Mucosa of rectum (tissue), 2 donors: ENCODE results near the gene RASGRP1.

Experiments
- H3K27ac ChIP-seq, 2 donors: one replicate each; pipeline ENCODE4 v1.7.0; 2013; ENCODE audit warnings: inconsistent platforms in 2 of 2, low read depth in 2 of 2, low read length in 2 of 2
- H3K27me3 ChIP-seq, 2 donors: one replicate each; pipeline ENCODE4 v1.7.0; 2013; ENCODE audit warnings: low read length in 2 of 2; ENCODE audit not compliant: control insufficient read depth in 2 of 2, insufficient read depth in 2 of 2
- H3K36me3 ChIP-seq, 2 donors: one replicate each; pipeline ENCODE4 v1.7.0; 2013; ENCODE audit warnings: low read length in 2 of 2; ENCODE audit not compliant: control insufficient read depth in 2 of 2, insufficient read depth in 2 of 2
- H3K4me1 ChIP-seq, 2 donors: one replicate each; pipeline ENCODE4 v1.7.0; 2013; ENCODE audit warnings: low read length in 2 of 2, mild to moderate bottlenecking in 1 of 2; ENCODE audit not compliant: control insufficient read depth in 2 of 2, insufficient read depth in 2 of 2
- H3K4me3 ChIP-seq, 2 donors: one replicate each; pipeline ENCODE4 v1.7.0; 2013; ENCODE audit warnings: low read length in 2 of 2
- H3K9ac ChIP-seq, 2 donors: one replicate each; pipeline ENCODE4 v1.7.0; 2013; ENCODE audit warnings: low read length in 2 of 2, low read depth in 1 of 2, mild to moderate bottlenecking in 1 of 2
- H3K9me3 ChIP-seq, 2 donors: one replicate each; pipeline ENCODE4 v1.7.0; 2013; ENCODE audit warnings: low read length in 2 of 2; ENCODE audit not compliant: control insufficient read depth in 2 of 2
- donor health status: healthy.
- donor health status: Normal muscosa, but diverticular disease.

Gene RASGRP1

DNA sequence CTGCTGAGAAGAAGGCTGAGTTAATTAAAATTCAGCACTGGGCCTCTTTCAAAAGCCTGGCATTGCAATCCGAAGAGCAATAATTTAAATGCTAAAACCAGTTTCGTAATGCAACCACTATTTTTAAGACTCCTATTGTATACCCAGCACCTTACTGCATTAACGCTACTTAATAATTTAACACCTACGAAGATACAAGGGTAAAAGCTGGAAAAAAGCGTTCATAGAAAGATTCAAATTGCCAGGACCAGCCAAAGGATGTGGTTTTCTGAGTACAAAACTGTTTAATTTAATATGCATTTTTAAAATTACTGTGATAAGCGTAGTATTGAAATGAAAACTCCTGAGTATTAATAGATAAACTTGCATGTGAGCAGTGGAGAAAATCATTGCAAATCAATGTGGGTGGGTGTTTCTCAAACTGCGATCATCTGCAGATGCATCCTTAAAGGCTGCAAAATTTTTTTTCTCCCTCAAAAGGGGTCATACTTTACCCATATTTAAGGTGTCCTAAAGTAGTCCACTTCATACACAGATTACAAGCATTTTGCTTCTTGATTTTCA lies 12.9 kb upstream of the RASGRP1 start:
- Histone ChIP-seq H3K27me3 (no peaks in the 10 kb centered on the region), H3K4me3 (no peak overlapping the region), H3K27ac (no peak overlapping the region), H3K9me3 (no peaks in the 10 kb centered on the region), H3K4me1 (no peaks in the 10 kb centered on the region), H3K9ac (no peak overlapping the region), H3K36me3 (no peaks in the 10 kb centered on the region)

DNA sequence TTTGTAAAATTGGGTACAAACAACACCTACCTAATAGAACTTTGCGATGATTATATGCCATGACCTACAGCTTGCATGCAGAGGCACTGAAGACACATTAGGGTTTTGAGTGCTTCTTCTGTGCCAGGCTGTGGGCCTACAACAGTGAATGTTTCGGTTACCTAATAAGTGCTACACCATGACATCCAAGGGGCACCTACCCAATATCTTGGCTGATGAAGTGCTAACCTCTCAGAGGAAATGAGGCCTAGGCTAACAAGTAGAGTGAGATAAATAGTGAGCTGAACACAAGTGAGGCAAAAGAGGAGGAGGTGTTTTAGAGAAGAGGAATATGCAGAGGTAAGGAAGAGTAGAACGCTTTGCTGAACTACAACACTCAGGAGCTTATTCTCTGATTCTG lies 12.2 kb upstream of the RASGRP1 start:
- H3K4me1 ChIP-seq = no peaks in the 10 kb centered on the region
- no peaks in the 10 kb centered on the region for H3K27me3 ChIP-seq
- H3K27ac ChIP-seq = no peak overlapping the region
- no peak overlapping the region for H3K4me3 ChIP-seq
- no peak overlapping the region for H3K9ac ChIP-seq
- no peaks in the 10 kb centered on the region for H3K9me3 ChIP-seq
- H3K36me3 ChIP-seq = no peaks in the 10 kb centered on the region

DNA sequence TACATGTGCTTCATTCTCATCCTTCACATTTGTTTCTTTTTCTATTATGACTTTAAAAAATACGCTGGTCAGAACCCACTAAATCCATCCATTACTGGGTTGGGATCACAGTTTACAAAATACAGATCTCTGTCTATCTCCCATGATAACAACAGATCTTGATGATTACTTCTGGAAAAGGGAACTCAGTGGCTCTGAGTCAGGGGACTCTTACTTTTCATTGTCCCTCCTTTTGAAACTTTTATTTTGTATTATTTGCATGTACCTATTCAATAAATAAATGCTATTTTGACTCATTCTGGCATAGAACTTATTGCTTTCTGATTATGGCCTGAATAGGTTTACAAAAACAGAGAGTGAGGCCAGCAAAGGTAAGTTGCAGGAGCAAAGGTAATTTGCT lies 11.6 kb upstream of the RASGRP1 start:
- Histone ChIP-seq H3K9me3 (no peaks in the 10 kb centered on the region), H3K27ac (no peak overlapping the region), H3K9ac (no peak overlapping the region), H3K36me3 (no peaks in the 10 kb centered on the region), H3K27me3 (no peaks in the 10 kb centered on the region), H3K4me3 (no peak overlapping the region), H3K4me1 (no peaks in the 10 kb centered on the region)

DNA sequence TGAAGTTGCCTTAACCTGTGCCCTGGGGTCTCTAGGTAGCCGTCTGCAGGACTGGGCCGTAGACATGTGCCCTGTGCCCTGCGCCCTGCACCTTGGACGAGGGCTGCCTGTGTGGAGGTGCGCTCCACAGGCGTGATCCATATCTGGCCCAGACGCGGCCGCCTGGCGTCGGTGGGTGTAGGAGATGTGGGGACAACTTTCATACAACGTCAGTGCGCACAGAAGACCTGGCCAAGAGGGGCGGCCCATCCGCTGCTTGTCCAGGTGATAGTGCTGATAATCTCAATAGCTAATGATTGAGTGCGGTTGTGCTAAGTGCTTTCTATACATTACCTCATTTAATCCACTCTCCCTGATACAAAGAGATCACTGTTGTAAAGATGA lies 665 bp upstream of the RASGRP1 start:
- Histone ChIP-seq H3K27ac (no peak overlapping the region), H3K27me3 (peaks cover 7 to 9% of the 10 kb centered on the region in 2 donors), H3K4me1 (peaks cover 2 to 5% of the 10 kb centered on the region in 2 donors), H3K36me3 (no peaks in the 10 kb centered on the region), H3K9me3 (no peaks in the 10 kb centered on the region), H3K9ac (no peak overlapping the region), H3K4me3 (peak overlapping the region in 1 of 2 donors; percentile 65)

DNA sequence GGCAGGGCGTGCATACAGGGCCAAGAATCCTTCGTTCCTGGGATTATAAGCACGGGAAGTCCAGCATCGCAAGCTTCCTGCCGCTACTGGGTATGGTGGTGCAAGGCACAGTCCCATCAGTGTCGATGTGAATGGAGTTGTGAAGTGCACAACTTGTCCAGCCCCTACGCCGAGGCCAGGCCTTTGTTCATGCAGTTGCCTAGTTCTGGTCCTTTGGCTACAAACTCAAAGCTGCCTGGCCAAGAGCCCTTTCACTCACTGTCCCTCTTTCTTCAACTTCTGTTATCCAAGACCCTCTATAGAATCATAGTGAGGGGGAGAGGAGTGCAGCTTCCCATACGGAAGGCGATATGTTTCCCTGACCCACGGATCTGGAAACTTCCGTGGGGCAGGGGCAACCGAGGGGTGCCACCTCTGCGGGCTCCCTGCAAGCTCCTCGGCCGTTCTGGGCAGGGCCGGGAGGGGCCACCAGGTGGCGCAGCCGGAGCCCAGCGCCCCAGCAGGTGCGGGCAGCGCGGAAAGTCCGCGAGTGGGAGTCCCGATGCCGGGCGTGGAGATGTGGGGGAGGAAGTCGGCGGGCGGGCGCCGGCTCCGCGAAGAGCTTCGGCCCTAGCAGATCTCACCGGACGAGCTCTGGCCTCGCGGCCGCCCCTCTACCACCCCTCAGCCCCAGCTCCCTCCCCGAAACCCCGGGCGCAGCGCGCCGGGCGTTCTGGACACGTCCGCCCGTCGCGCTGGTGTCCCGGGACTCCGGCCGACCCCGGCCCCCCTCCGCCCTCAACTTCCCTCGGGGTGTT lies 693 bp downstream of the RASGRP1 start:
- Histone ChIP-seq H3K27ac (peak overlapping the region in 1 of 2 donors; percentile 48), H3K9me3 (no peaks in the 10 kb centered on the region), H3K9ac (peak overlapping the region; percentile 62 to 68), H3K36me3 (no peaks in the 10 kb centered on the region), H3K4me1 (peaks cover 2 to 5% of the 10 kb centered on the region in 2 donors), H3K27me3 (peaks cover 7 to 9% of the 10 kb centered on the region in 2 donors), H3K4me3 (peak overlapping the region; percentile 60 to 68)

DNA sequence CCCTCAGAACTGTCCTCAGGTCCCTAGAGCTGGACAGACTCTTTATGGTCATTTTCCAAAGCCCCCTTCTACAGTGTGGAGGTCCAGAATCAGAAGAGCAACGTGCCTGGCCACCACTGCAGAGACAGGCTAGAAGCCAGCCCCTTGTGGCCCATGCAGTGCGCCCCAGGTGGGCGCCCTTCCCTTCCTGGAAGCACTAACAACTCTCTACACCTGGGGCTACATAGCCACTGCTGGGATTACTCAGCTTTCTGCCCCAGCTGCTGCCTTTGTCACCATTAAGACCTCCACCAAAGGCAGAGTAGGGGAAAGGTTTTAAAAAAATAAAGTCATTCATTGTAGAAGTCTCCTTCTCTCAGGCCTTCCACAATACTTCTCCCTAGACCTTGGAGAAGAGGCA lies 2.3 kb downstream of the RASGRP1 start:
- Histone ChIP-seq H3K27me3 (peaks cover 7 to 9% of the 10 kb centered on the region in 2 donors), H3K9ac (no peak overlapping the region), H3K9me3 (no peaks in the 10 kb centered on the region), H3K4me3 (no peak overlapping the region), H3K27ac (no peak overlapping the region), H3K36me3 (no peaks in the 10 kb centered on the region), H3K4me1 (peaks cover 2 to 5% of the 10 kb centered on the region in 2 donors)

DNA sequence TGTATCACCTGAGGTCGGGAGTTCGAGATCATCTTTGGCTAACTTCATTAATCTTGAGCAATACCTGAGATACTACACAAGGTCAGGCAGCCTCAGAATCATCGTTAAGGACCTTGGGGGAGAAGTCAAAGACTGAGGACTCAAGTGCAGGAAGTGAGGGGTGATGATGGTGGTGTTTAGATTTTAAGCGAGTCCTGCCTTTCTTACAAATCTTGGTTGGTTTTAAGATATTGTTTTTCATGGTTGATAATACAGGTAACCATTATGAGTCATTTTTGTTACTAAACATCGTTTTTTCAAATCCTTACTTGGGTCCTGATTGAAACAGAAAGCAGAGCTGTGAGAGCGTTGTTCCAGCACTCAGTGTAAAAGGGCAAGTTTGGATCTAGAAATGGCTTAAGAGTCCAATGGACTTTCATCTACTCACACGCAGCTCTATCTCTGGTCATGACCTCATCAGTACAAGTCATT lies 4.1 kb downstream of the RASGRP1 start:
- peaks cover 2 to 5% of the 10 kb centered on the region in 2 donors for H3K4me1 ChIP-seq
- no peak overlapping the region for H3K27ac ChIP-seq
- no peak overlapping the region for H3K4me3 ChIP-seq
- no peak overlapping the region for H3K9ac ChIP-seq
- H3K9me3 ChIP-seq = no peaks in the 10 kb centered on the region
- H3K27me3 ChIP-seq = peaks cover 7 to 9% of the 10 kb centered on the region in 2 donors
- H3K36me3 ChIP-seq = no peaks in the 10 kb centered on the region

DNA sequence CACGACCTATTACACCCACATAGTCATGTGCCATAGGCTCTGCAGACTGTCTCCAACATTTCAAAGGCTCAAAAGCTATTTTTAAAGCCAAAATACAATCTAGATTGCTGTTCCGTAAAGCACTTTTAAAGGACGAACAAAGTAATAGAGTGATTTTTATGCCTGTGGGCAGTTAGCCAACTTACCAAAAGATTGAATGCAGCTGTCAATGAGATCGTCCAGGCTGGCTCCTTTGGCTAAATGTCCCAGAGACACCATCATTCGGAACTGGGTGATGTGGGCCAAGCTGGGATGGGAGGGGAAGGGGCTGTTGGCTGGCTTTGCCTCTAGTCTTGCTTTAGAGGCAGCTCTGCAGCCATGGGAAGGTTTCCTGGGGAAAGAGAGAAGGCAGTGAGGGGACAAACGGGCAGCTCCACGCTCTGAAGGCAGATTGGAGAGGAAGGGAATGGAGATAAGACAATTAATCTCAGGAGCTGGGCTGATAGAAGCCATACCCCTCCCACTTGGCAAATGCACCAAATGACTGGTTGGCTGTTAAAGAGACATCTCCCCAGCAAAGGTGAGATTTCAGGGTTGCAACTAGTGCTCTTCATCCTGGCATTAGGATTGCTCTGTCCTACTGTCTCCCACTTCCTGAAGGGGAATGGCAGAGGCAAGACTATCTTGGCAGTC lies 4.8 kb downstream of the RASGRP1 start:
- H3K27ac ChIP-seq = no peak overlapping the region
- H3K4me3 ChIP-seq = no peak overlapping the region
- no peaks in the 10 kb centered on the region for H3K36me3 ChIP-seq
- H3K4me1 ChIP-seq = no peaks in the 10 kb centered on the region
- H3K9ac ChIP-seq = no peak overlapping the region
- H3K9me3 ChIP-seq = no peaks in the 10 kb centered on the region
- peaks cover 4% of the 10 kb centered on the region in 2 donors for H3K27me3 ChIP-seq

DNA sequence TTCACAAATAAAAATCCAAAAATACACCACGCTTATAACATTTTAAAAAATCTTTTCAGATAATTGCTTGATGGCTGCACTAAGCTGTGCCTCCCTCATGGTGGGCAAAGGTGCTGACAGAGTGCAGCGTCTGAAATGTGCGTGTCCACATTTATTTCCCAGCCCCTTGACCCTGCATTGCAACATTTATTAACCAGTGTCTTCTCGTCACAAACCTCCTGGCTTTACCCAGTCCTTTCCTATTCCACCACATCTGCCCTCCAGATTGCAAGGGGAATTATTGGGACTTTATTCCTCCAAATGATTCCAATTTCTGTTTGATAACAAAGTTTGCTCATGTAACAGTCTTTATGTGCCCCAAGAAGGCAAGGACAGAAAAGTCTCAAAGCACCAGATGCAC lies 5.5 kb downstream of the RASGRP1 start:
- Histone ChIP-seq H3K36me3 (no peaks in the 10 kb centered on the region), H3K27ac (no peak overlapping the region), H3K4me1 (no peaks in the 10 kb centered on the region), H3K4me3 (no peak overlapping the region), H3K9me3 (no peaks in the 10 kb centered on the region), H3K9ac (no peak overlapping the region), H3K27me3 (peaks cover 4% of the 10 kb centered on the region in 2 donors)

DNA sequence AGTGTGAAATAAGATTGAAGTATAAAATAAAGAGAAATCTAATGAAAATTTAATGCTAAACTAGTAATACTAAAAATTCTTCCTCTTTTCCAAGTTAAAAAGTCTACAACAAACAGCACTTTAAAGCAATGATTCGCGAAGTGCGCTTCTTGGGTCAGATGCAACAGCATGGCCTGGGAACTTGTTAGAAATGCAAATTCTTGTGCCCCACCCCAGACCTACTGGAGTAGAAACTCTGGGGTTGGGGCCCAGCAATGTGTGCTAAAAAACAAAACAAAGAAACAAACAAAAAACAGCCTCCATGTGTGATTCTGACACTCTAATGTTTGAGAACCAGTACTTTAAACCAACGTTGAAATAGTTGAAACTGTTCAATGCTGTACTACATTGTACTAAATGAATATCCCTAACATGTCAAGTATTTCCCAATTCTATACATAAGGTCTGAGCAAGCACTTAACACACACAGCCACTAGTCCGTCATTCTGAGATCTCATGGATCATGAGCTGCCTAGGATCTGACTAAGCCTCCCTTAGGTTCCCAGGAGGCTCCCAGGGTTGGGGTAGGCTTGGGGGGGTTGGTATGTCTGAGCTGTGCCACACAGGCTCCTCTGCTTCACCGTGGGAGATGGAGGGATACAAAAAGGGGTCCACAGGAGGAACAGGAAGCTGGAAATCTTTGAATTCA lies 6.1 kb downstream of the RASGRP1 start:
- no peaks in the 10 kb centered on the region for H3K9me3 ChIP-seq
- no peak overlapping the region for H3K9ac ChIP-seq
- H3K27ac ChIP-seq = no peak overlapping the region
- H3K36me3 ChIP-seq = no peaks in the 10 kb centered on the region
- peaks cover 1 to 2% of the 10 kb centered on the region in 2 donors for H3K27me3 ChIP-seq
- H3K4me1 ChIP-seq = no peaks in the 10 kb centered on the region
- H3K4me3 ChIP-seq = no peak overlapping the region
